AG04450 (cell line): Measurements from ENCODE around the gene RPL10A. TPM values are rescaled to one million over a fixed set of nuclear protein-coding genes. Genes with fewer than 3 reads are reported as not detected.
A peak's percentile ranks its signal among the peaks of the same experiment; 100 is the strongest.

ENCODE experiments used
- CTCF ChIA-PET: fragments of 300-600, 350-600 bp; formaldehyde crosslinking; extraction: SDS; loops from one replicate; lab custom pipeline; 2022; ENCODE audit warnings: antibody characterized with exemption, inconsistent platforms; lab: Charles Lee
- POLR2A ChIA-PET: fragments of 350-600 bp; formaldehyde crosslinking; extraction: SDS; loops from one replicate; lab custom pipeline; 2021; ENCODE audit warnings: antibody characterized with exemption, inconsistent platforms; lab: Yijun Ruan, JAX
- DNase-seq: peaks from one replicate; pipeline ENCODE4 v3.0.0-alpha.2; 2011; ENCODE audit warnings: low read depth, low spot score
- H3K27ac ChIP-seq: one replicate; pipeline ENCODE4 v1.5.1; 2012; ENCODE audit warnings: low read depth, low read length, control low read depth
- H3K27me3 ChIP-seq: one replicate; pipeline ENCODE4 v1.6.0; 2012; ENCODE audit warnings: low read length; ENCODE audit not compliant: control insufficient read depth, insufficient read depth
- H3K4me3 ChIP-seq: 2 replicates; pipeline ENCODE4 v1.5.1; 2011; ENCODE audit warnings: mild to moderate bottlenecking, low read depth, low read length, control low read depth
- H3K9me3 ChIP-seq: 2 replicates; pipeline ENCODE4 v1.5.1; 2012; ENCODE audit warnings: low read length; ENCODE audit not compliant: control insufficient read depth, insufficient read depth
- polyA plus RNA-seq: library from polyadenylated mRNA; depleted of rRNA; stranded (reverse); fragments of >200 nt; gene quantifications from 2 replicates; pipeline ENCODE4 v1.2.3, GENCODE V29; 2011
- TF ChIP-seq, protein P1 (sequence below): IDR thresholded peaks from 2 replicates; pipeline ENCODE4 v1.5.1; 2011; ENCODE audit warnings: low read depth, low read length, control low read depth, inconsistent platforms

Gene RPL10A
- polyA plus RNA-seq, 1 experiment: 2,636 TPM

DNA sequence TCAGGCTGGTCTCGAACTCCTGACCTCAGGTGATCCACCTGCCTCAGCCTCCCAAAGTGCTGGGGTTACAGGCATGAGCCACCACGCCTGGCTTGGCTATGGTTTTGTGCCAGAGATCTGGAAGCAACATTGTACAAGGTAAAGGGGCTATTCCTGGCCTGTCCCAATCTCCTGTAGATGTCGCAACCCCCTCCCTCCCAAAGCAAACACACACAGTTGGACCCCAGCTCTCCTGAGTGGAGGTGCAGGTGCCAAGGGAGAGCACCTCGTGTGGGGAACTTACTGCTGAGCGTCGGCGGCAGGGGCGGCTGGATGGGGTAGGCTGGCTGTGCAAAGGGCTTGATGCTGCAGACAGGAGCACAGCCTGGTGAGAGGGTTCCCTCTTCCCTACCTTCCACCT is 8.8 kb downstream of the RPL10A start:
- no peaks in the 10 kb centered on the region for H3K9me3 ChIP-seq
- TF ChIP-seq, protein P1, sequence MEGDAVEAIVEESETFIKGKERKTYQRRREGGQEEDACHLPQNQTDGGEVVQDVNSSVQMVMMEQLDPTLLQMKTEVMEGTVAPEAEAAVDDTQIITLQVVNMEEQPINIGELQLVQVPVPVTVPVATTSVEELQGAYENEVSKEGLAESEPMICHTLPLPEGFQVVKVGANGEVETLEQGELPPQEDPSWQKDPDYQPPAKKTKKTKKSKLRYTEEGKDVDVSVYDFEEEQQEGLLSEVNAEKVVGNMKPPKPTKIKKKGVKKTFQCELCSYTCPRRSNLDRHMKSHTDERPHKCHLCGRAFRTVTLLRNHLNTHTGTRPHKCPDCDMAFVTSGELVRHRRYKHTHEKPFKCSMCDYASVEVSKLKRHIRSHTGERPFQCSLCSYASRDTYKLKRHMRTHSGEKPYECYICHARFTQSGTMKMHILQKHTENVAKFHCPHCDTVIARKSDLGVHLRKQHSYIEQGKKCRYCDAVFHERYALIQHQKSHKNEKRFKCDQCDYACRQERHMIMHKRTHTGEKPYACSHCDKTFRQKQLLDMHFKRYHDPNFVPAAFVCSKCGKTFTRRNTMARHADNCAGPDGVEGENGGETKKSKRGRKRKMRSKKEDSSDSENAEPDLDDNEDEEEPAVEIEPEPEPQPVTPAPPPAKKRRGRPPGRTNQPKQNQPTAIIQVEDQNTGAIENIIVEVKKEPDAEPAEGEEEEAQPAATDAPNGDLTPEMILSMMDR: no peak
- POLR2A ChIA-PET: no interaction called here
- CTCF ChIA-PET: interaction anchor here (0.7 to 1.4 kb wide), 2 partner anchors 9 kb away, joined by 3 read pairs; partner anchors contain the start of gene RPL10A
- H3K27me3 ChIP-seq: no peaks in the 10 kb centered on the region
- H3K4me3 ChIP-seq: no peak overlapping the region
- DNase-seq: no peak
- H3K27ac ChIP-seq: peak overlapping the region; percentile 11

DNA sequence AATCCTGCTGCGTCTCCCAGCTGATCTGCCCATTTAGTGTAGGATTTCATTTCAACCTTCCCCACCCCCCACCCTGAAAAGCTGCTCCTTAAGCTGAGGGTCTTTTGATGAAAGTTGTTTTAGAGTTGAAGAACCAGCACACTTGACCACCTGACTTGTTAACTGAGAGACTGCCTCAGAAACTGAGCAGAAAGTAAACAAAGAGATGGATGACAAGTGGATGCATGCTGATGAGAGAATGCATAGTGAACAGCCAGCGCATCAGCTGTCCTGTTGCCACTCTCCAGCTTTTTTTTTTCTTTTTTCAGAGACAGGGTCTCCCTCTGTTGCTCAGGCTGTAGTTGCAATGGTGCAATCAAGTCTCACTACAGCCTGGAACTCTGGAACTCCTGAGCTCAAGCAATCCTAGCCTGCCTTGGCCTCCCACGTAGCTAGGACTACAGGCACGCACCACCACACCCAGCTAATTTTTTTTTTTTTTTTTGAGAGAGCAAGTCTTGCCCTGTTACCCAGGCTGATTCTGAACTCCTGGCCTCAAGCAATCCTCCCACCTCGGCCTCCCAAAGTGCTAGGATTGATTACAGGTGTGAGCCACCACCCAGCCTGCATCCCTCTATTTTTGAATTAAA is 9.5 kb downstream of the RPL10A start:
- H3K9me3 ChIP-seq: no peaks in the 10 kb centered on the region
- ChIA-PET CTCF (interaction anchor here (0.7 kb wide), 2 partner anchors 8 to 10 kb away, joined by 3 to 4 read pairs; no protein-coding TSS in a partner anchor), POLR2A (interaction anchor here (1.0 kb wide), 1 partner anchor 11 kb away, joined by 3 read pairs; no protein-coding TSS in a partner anchor)
- TF ChIP-seq, protein P1: no peak
- no peak for DNase-seq
- H3K27ac ChIP-seq: peak overlapping the region; percentile 11
- no peak overlapping the region for H3K4me3 ChIP-seq
- H3K27me3 ChIP-seq: no peaks in the 10 kb centered on the region

DNA sequence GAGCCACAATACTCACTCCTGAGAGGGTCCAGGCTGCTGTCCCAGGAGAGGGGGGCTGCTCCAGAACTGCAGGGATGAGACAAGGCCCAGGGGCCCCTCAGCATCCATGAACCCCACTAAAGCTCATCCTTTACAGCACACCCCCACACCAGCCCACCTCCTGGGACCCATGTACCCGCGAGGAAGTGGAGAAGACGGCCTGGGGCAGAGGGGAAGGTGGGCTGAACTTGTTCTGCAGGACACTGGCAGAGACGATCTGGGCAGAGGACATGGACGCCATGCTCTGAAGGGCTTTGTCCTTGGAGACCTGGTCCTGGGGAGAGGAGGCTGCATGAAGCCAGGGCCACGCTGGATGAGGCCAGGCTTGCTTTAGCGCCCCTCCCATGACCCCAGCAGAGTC is 10.1 kb downstream of the RPL10A start:
- DNase-seq: no peak
- Histone ChIP-seq H3K4me3 (no peak overlapping the region), H3K9me3 (no peaks in the 10 kb centered on the region), H3K27me3 (no peaks in the 10 kb centered on the region), H3K27ac (no peak overlapping the region)
- TF ChIP-seq, protein P1: no peak
- ChIA-PET CTCF (no interaction called here), POLR2A (interaction anchor here (1.0 kb wide), 1 partner anchor 11 kb away, joined by 3 read pairs; no protein-coding TSS in a partner anchor)

DNA sequence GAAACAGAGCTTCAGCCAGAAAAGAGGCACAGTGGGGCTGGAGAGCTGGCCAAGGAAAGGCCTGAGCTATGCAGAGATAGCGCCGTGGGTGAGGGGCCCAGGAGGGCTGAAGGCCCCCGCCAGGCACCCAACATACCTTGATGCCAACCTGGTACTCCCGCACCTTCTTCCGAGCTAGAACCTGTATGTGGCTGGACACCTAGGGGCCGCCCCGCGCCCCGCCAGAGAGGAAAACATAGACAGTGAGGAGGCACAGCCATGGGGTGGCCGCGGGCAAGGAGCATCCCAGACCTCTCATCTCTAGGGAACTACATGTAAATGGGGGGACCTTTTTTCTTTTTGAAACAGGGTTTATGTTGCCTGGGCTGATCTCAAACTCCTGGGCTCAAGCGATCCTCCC is 12.0 kb downstream of the RPL10A start:
- H3K9me3 ChIP-seq: no peaks in the 10 kb centered on the region
- H3K27ac ChIP-seq: no peak overlapping the region
- no peaks in the 10 kb centered on the region for H3K27me3 ChIP-seq
- TF ChIP-seq, protein P1: no peak
- POLR2A ChIA-PET: no interaction called here
- no peak for DNase-seq
- CTCF ChIA-PET: no interaction called here
- H3K4me3 ChIP-seq: no peak overlapping the region

DNA sequence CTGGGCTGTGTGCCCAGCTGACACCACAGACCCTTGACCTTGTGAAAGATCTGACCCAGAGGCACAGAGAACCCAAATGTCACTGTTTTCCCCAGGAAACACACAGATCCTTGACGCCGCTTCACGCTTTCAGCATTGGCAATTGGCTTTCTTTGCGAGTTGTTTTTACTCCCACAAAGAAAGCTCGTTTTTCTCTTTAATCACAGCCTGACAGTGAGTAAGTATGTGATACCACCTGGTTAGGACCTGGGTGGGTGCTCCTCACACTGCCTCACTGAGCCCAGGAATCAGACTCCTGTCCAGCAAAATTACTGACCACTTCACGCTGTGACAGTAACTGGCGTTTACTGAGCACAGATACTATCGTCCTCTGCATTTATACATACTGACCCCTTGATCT is 13.0 kb downstream of the RPL10A start:
- H3K4me3 ChIP-seq: no peak overlapping the region
- no peak overlapping the region for H3K27ac ChIP-seq
- TF ChIP-seq, protein P1: no peak
- no peak for DNase-seq
- H3K9me3 ChIP-seq: no peaks in the 10 kb centered on the region
- ChIA-PET CTCF (no interaction called here), POLR2A (interaction anchor here (1.0 kb wide), 1 partner anchor 9 kb away, joined by 3 read pairs; no protein-coding TSS in a partner anchor)
- no peaks in the 10 kb centered on the region for H3K27me3 ChIP-seq
